GM06990 (cell line): Measurements from ENCODE around the gene EFS.

ENCODE experiments used
- DNase-seq: peaks from one replicate; pipeline ENCODE4 v3.0.0-alpha.2; 2011; ENCODE audit not compliant: insufficient read length; ENCODE audit errors: extremely low read depth
- H3K27me3 ChIP-seq: replicated peaks from 2 replicates; pipeline ENCODE4 v1.6.0; 2011; ENCODE audit warnings: low read length; ENCODE audit not compliant: control insufficient read depth, insufficient read depth
- H3K36me3 ChIP-seq: 2 replicates; pipeline ENCODE4 v1.5.1; 2011; ENCODE audit warnings: low read length; ENCODE audit not compliant: control insufficient read depth, insufficient read depth
- H3K4me3 ChIP-seq: replicated peaks from 2 replicates; pipeline ENCODE4 v1.5.1; 2011; ENCODE audit warnings: low read depth, mild to moderate bottlenecking, control low read depth, low read length
- CTCF ChIP-seq: IDR thresholded peaks from 2 replicates; pipeline ENCODE4 v1.5.1; 2011; ENCODE audit warnings: low read length, control low read depth, mild to moderate bottlenecking, inconsistent platforms; ENCODE audit not compliant: insufficient read depth, poor library complexity, severe bottlenecking

Gene EFS

DNA sequence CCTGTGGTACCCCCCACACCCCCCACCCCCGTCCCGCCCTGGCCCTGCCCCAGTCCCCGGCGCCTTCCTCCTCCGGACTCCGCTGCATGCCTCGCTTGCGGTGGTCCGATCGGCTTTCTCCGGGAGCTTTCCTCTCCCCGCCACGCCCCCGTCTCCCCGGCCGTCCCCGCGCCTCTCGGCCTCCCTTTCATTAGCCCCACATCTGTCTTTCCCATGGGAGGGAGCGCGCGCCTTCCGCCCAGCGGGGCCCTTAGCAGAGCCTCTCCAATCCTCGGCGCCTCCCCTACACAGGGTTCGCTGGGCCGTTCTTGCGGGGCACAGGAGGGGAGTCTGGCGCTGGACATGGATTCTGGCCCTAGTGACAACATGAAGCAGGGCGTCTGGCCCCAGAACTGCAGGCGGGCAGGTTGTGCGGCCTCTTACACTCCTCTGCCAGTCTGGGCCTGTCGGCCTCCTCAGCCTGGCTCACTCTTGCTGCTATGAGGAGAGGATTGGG is 1.5 kb upstream of the EFS start:
- TF ChIP-seq CTCF: no peak
- no peak overlapping the region for H3K4me3 ChIP-seq
- H3K27me3 ChIP-seq: peaks cover 2% of the 10 kb centered on the region; the same call in 1 of the 2 replicates

GRCh38 chr14:23365732-23366425 is 907 bp upstream of the EFS start:
- H3K36me3 ChIP-seq: no peaks in the 10 kb centered on the region
- no peak for TF ChIP-seq CTCF
- peaks cover 2% of the 10 kb centered on the region; the same call in 1 of the 2 replicates for H3K27me3 ChIP-seq
- no peak for DNase-seq
- H3K4me3 ChIP-seq: no peak overlapping the region

More for the DNA sequence above, 1.5 kb upstream of the EFS start:
- H3K36me3 ChIP-seq: no peaks in the 10 kb centered on the region
- no peak for DNase-seq

DNA sequence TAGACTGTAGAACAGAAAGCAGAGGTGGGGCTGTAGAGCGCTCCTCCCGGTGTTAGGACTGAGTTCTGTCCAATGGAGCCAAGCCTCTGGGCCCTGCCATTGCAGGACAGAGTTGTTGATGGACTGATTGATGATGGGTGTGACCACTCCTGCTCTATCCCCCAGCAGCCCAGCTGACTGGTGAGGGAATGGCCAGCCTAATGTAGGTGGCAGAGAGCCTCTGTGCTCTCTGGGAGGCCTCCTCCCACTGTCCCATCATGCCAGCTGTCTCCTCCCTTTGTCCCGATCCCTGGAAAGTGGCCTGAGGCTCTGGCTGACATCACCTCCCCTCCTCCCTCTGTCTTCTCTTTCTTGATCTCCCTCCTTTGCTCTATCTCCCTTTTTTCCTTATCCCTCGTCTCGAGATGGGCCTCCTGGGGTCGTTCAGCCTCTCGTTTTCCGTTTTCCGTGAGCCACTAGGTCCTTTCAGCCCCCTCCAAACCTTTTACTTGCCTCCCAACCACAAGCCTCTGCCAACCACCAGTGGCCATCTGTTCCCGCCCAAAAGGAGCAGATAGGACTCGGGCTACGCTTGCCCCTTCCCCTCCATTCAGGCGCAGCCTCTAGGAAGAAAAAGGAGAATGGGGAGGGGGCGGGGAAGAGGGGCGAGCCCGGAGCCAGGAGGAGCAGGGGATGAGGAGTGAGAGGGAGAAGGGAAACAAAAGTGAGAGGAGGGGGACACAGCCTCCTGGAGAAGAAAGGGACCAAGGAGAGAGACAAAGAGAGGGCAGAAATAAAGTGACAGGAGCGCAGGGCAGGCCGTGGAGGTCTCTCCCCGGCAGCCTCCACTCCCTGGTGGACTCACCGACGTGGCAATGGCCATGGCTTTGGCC is 572 bp downstream of the EFS start:
- no peak overlapping the region for H3K4me3 ChIP-seq
- no peaks in the 10 kb centered on the region for H3K36me3 ChIP-seq
- TF ChIP-seq CTCF: no peak
- DNase-seq: no peak
- H3K27me3 ChIP-seq: peaks cover 2% of the 10 kb centered on the region; the same call in 1 of the 2 replicates

DNA sequence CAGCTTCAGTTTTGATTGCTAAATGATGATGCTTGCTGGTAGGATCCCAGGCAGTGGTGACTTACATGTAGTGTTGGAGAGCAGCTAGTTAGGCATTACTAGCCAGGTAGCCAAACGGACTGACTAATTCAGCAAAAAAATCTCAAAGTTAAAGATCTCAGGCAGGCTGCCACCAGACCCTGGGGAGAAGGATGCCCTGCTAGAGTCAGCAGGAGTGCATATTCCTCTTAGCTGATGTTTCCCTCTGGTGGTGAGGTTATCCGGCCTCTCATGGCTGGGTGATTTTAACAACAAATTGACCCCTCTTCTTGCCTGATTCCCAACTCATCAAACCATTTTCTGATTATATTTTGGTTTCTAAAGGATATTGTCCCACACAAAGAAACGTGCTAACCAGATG is 2.8 kb downstream of the EFS start:
- H3K27me3 ChIP-seq: no peaks in the 10 kb centered on the region; the same call in 1 of the 2 replicates
- H3K36me3 ChIP-seq: no peaks in the 10 kb centered on the region
- no peak for DNase-seq
- no peak overlapping the region for H3K4me3 ChIP-seq
- no peak for TF ChIP-seq CTCF

DNA sequence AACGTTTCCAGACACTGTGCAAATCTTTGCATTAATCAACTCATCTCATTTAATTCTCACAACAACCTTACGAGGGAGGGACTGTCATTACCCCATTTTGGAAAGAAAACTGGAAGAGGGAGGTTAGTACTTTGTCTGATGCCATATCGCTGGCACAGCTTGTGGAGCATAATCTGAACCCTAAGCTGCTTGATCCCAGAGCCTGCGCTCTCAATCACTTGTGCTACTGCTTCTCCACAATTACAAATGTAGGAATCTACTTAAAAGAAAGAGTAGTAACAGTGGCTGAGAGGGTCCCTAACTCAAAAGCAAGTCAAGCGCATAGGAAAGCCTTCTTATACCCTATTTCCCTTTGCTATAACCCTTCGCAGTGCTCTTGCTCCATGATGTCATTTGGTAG is 3.2 kb downstream of the EFS start:
- no peak for TF ChIP-seq CTCF
- Histone ChIP-seq H3K4me3 (no peak overlapping the region), H3K36me3 (no peaks in the 10 kb centered on the region), H3K27me3 (no peaks in the 10 kb centered on the region; the same call in 1 of the 2 replicates)
- DNase-seq: no peak
